GM19239 (cell line): Measurements from ENCODE around the gene ATXN7L3.
"Not testable (repeated sequence)": the region's sequence is repeated elsewhere in the genome, so short reads cannot be mapped to it uniquely, and the experiment has no call there.

Experiments
- DNase-seq: peaks from one replicate; pipeline ENCODE4 v3.0.0; 2011; ENCODE audit warnings: low spot score; ENCODE audit not compliant: insufficient read length
- FAIRE-seq: peaks from 2 replicates; lab custom pipeline; 2011; peaks lifted over from hg19 to GRCh38; lab: Jason Lieb, UNC

ATXN7L3 gene

DNA sequence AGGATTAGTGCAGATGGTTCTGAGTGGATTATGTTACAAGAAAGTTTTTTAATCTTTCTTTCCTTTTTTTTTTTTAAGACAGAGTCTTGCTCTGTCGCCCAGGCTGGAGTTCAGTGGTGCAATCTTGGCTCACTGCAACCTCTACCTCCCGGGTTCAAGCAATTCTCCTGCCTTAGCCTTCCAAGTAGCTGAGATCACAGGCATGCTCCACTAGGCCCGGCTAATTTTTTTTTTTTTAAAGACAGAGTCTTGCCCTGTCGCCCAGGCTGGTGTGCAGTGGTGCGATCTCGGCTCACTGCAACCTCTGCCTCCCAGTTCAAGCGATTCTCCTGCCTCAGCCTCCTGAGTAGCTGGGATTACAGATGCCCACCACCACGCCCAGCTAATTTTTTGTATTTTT lies 55.8 kb downstream of the ATXN7L3 start:
- FAIRE-seq: not testable (repeated sequence)

More for the DNA sequence above, 55.8 kb downstream of the ATXN7L3 start:
- DNase-seq: not testable (repeated sequence)
